Smooth muscle cell (in vitro differentiated cells): Measurements from ENCODE around the gene RPUSD3. TPM values are rescaled to one million over a fixed set of nuclear protein-coding genes. Genes with fewer than 3 reads are reported as not detected.

Experiments used
- DNase-seq: peaks from one replicate; lab custom pipeline; 2025; ENCODE audit not compliant: unreplicated experiment; lab: John Stamatoyannopoulos, UW
- H2AFZ ChIP-seq: fragments of 200-600 bp; sonication (generic); 2 replicates; pipeline ENCODE4 v1.6.0; 2016; ENCODE audit warnings: antibody characterized with exemption, low read depth, mild to moderate bottlenecking
- H3F3A ChIP-seq: fragments of 200-600 bp; sonication (generic); 2 replicates; pipeline ENCODE4 v1.6.0; 2017; ENCODE audit warnings: antibody characterized with exemption, low read depth
- H3K27ac ChIP-seq: fragments of 200-600 bp; sonication (generic); 2 replicates; pipeline ENCODE4 v1.5.1; 2016; ENCODE audit warnings: low read depth, mild to moderate bottlenecking
- H3K27me3 ChIP-seq: fragments of 200-600 bp; sonication (generic); 2 replicates; pipeline ENCODE4 v1.6.1; 2016; ENCODE audit warnings: low read depth, mild to moderate bottlenecking
- H3K36me3 ChIP-seq: fragments of 200-600 bp; sonication (generic); 2 replicates; pipeline ENCODE4 v1.5.1; 2016; ENCODE audit warnings: low read depth
- H3K4me1 ChIP-seq: fragments of 200-600 bp; sonication (generic); 2 replicates; pipeline ENCODE4 v1.5.1; 2016; ENCODE audit warnings: low read depth
- H3K4me2 ChIP-seq: fragments of 200-600 bp; sonication (generic); 2 replicates; pipeline ENCODE4 v1.6.0; 2016; ENCODE audit warnings: mild to moderate bottlenecking
- H3K4me3 ChIP-seq: fragments of 200-600 bp; sonication (generic); 2 replicates; pipeline ENCODE4 v1.5.1; 2016; ENCODE audit warnings: mild to moderate bottlenecking
- H3K79me2 ChIP-seq: fragments of 200-600 bp; sonication (generic); 2 replicates; pipeline ENCODE4 v1.6.0; 2016; ENCODE audit warnings: low read depth, mild to moderate bottlenecking
- H3K9ac ChIP-seq: fragments of 200-600 bp; sonication (generic); 2 replicates; pipeline ENCODE4 v1.6.0; 2016; ENCODE audit warnings: low read depth
- H3K9me3 ChIP-seq: fragments of 200-600 bp; sonication (generic); replicated peaks from 2 replicates; pipeline ENCODE4 v1.5.1; 2016; ENCODE audit warnings: low read depth
- H4K20me1 ChIP-seq: fragments of 200-600 bp; sonication (generic); 2 replicates; pipeline ENCODE4 v1.6.0; 2016; ENCODE audit warnings: low read depth
- WGBS: methylation state at CpG from one replicate; pipeline ENCODE4 v1.1.7; 2016; ENCODE audit warnings: low lambda C conversion rate; 5-methylcytosine and 5-hydroxymethylcytosine counted together
- polyA plus RNA-seq: library from polyadenylated mRNA; unstranded; fragments of >200 nt; fragmentation: Nextera tagmentation; extraction: Ambion mirVana; gene quantifications from 2 replicates; pipeline ENCODE4 v1.2.1, GENCODE V29; 2016
- total RNA-seq: library from RNA; depleted of rRNA; stranded (reverse); fragments of >200 nt; gene quantifications from 2 replicates; pipeline ENCODE4 v1.2.3, GENCODE V29; 2014
- TF ChIP-seq, protein P1 (sequence below): fragments of 200-600 bp; sonication (generic); IDR thresholded peaks from 2 replicates; pipeline ENCODE4 v1.5.1; 2017; ENCODE audit warnings: borderline replicate concordance, mild to moderate bottlenecking, antibody characterized with exemption; ENCODE audit not compliant: insufficient read depth, poor library complexity, severe bottlenecking

RPUSD3 gene
- total and polyA plus RNA-seq, 2 experiments from 2014 or later: 62.8 to 84.6 TPM

- Histone ChIP-seq H3K4me3 (no peak overlapping the region), H3F3A (no peaks in the 10 kb centered on the region), H3K9ac (no peak overlapping the region), H2AFZ (no peak overlapping the region), H3K4me2 (no peak overlapping the region), H3K79me2 (no peaks in the 10 kb centered on the region), H3K27ac (no peak overlapping the region), H4K20me1 (no peaks in the 10 kb centered on the region), H3K36me3 (no peaks in the 10 kb centered on the region), H3K27me3 (no peaks in the 10 kb centered on the region), H3K4me1 (no peaks in the 10 kb centered on the region), H3K9me3 (no peaks in the 10 kb centered on the region)
- TF ChIP-seq, protein P1, sequence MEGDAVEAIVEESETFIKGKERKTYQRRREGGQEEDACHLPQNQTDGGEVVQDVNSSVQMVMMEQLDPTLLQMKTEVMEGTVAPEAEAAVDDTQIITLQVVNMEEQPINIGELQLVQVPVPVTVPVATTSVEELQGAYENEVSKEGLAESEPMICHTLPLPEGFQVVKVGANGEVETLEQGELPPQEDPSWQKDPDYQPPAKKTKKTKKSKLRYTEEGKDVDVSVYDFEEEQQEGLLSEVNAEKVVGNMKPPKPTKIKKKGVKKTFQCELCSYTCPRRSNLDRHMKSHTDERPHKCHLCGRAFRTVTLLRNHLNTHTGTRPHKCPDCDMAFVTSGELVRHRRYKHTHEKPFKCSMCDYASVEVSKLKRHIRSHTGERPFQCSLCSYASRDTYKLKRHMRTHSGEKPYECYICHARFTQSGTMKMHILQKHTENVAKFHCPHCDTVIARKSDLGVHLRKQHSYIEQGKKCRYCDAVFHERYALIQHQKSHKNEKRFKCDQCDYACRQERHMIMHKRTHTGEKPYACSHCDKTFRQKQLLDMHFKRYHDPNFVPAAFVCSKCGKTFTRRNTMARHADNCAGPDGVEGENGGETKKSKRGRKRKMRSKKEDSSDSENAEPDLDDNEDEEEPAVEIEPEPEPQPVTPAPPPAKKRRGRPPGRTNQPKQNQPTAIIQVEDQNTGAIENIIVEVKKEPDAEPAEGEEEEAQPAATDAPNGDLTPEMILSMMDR: no peak
- WGBS: 96% methylated on average over 17 of the region's 17 CpGs
- no peak for DNase-seq
Observed at GRCh38 chr3:9828801-9829755, 14.7 kb downstream of the RPUSD3 start.

- DNase-seq: no peak
- Histone ChIP-seq H3K4me3 (no peak overlapping the region), H3K27me3 (no peaks in the 10 kb centered on the region), H4K20me1 (no peaks in the 10 kb centered on the region), H3K9me3 (no peaks in the 10 kb centered on the region), H3K27ac (no peak overlapping the region), H2AFZ (no peak overlapping the region), H3K9ac (no peak overlapping the region), H3K36me3 (no peaks in the 10 kb centered on the region), H3F3A (no peaks in the 10 kb centered on the region), H3K79me2 (no peaks in the 10 kb centered on the region), H3K4me2 (no peak overlapping the region), H3K4me1 (no peaks in the 10 kb centered on the region)
- TF ChIP-seq, protein P1: peak; percentile 13
- WGBS: 81% methylated on average over 20 of the region's 20 CpGs
Observed at GRCh38 chr3:9826815-9827573, 16.8 kb downstream of the RPUSD3 start.

GRCh38 chr3:9825451-9826040 lies 18.3 kb downstream of the RPUSD3 start:
- H3K9me3 ChIP-seq: no peaks in the 10 kb centered on the region
- H3K4me2 ChIP-seq: no peak overlapping the region
- no peak overlapping the region for H3K4me3 ChIP-seq
- no peak for DNase-seq
- no peak overlapping the region for H3K9ac ChIP-seq
- H3K27ac ChIP-seq: no peak overlapping the region
- H3K4me1 ChIP-seq: no peaks in the 10 kb centered on the region
- H3K79me2 ChIP-seq: no peaks in the 10 kb centered on the region
- TF ChIP-seq, protein P1: no peak
- H3K27me3 ChIP-seq: no peaks in the 10 kb centered on the region
- 88% methylated on average over 14 of the region's 14 CpGs for WGBS
- H4K20me1 ChIP-seq: no peaks in the 10 kb centered on the region
- no peaks in the 10 kb centered on the region for H3F3A ChIP-seq
- no peak overlapping the region for H2AFZ ChIP-seq
- no peaks in the 10 kb centered on the region for H3K36me3 ChIP-seq
